ENCODE results near the gene EIF1AD.

Gene EIF1AD

DNA sequence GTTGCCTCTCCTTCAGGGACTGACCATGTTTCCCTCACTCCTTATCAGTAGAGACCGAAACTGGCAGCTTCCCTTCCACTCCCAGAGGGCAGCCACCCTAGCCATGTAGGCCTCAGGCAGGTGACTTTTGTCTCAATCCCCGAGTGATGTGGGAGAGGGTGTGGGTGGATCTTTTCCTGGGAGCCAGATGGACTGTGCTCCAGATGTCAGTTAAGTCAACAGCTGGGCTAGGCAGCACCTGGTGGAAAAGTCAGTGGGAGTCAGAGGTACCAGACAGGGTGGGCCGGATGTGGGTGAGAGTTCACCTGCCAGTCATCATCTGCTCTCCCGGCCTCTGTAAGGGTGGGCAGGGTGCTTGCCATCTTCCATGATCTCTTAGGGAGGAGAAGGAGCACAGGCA lies 2.2 kb upstream of the EIF1AD start:
- DNase-seq (ENCODE audit: low spot score), result no peak

DNA sequence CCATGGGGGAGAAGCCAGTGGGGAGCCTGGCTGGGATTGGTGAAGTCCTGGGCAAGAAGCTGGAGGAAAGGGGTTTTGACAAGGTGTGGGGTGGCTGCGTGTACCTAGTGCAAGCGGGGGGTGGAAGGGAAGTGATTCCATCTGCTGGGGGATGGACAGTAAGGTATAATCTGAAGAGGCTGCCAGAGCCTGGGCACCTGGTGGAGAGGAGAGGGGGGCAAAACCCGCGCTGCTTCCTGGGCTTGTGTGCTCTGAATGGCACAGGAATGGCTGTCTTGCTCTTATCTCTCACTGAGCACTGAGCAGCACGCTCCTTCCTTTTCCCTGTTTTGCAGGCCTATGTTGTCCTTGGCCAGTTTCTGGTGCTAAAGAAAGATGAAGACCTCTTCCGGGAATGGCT lies 1.3 kb upstream of the EIF1AD start:
- no peak for DNase-seq (ENCODE audit: low spot score)

DNA sequence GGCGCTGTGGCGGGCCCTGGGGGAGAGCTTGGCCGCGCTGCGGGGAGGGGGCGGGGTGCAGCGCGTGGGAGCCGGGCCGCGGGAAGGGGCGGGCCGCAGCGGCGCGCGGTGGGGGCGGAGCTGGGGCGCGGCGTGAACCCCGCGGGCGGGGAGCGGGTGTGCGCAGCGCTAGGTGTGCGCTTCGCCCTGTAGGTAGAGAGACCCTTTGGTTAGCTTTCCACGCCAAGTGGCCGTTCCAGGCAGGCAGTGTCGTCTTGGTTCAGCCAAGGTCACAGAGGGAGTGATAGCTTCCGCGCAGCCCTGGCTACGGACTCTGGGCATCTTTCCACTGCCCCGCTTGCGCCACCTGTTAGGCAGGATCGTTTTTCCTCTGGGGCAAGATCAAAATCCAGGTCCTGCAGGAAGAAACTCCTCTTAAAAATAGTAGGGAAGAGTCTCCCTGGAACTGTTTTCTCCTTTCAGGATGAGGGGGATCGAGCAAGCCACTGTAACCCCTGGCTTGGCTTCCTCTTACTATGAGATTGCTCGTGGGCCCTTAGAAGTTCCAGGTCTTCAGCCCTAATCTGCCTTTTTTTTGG lies 780 bp upstream of the EIF1AD start:
- no peak for DNase-seq (ENCODE audit: low spot score)

DNA sequence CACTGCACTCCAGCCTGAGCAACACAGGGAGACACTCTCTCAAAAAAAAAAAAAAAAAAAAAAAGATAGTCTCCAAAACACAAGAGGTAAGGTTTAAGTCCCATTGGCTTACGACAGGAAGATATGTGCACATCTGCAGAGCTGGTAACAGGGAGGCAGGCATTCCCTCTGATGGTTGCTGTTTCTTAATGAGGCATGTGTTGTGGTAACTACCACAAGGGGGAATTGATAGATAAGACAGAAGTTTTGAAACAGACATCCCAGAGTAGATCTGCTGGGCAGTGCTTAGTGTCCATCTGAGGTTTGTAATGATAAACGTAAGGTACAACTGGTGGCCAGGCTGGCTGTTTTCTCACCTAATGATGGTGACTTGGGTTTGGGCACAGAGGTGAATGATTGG lies 4.7 kb downstream of the EIF1AD start:
- no peak for DNase-seq (ENCODE audit: low spot score)

DNA sequence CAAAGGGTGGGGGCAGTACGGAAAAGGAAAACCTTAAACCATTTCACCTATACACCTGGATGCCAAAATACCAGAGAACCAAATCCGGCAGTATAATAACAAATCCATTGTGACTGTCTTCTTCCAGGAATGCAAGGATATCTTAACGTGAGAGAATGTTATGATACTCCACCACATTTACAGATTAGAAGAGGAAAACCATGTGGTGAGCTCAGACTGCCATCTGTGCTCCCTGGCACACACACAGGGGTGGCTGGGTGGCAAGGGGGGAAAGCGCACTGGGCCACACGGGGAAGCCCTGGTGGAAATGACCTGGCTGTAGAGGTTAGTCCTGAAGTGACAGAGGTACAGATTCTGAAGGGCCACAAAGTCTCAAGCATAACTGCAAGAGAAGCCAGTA lies 9.9 kb downstream of the EIF1AD start:
- no peak for DNase-seq (ENCODE audit: low spot score)

DNA sequence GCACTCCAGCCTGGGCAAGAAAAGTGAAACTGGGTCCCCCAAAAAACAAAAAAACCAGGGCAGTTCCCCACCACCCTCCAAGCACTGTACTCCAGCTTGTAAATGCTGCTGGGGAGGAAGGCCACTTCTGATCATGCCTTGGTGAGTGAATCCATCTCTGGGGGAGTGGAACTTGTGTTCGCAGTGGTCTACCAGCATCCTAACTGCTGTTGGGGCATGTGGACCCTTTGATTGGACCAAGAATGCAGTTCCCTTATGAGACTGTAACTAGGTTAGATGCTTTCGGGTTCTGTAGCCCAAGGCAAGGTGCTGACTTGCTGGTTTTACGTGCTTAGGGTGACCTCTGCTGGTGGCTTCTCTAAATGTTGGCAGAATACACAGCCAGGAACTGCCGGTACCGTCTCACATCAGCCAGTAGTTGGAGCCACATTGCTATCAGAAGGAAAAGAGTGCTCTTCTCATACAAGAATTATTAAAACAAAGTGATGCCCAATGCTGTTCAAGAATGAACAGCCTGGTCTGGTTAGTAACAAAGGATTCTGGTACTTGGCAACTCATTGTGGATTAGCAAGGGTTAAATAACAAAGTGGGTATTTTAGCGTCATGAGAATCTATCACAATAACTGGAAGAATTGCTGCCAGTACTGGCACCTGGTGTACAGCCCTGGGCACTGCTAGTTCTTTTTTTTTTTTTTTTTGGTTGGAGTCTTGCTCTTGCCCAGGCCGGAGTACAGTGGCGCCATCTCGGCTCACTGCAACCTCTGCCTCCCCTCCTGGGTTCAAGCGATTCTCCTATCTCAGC lies 13.0 kb downstream of the EIF1AD start:
- DNase-seq (ENCODE audit: low spot score), result peak; percentile 94

DNA sequence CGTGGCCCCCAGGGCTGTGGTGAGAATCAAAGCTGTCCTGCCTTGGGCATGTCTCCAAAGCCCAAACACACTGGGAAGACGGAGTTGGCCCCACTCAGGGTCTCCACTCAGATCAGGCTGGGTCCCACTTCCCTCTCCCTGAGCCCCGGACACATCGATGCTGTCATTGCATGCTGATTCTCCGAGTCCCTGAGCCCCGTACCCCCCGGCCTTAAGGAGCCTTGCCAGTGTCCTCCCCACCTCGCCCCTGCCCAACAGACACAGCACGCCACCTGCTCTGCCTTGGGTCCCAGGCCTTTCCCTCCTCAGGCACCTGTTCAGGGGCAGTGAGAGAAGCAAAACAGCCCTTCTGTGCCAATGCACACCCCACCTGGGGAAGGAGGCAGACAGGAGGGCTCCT lies 14.6 kb downstream of the EIF1AD start:
- no peak for DNase-seq (ENCODE audit: low spot score)

DNA sequence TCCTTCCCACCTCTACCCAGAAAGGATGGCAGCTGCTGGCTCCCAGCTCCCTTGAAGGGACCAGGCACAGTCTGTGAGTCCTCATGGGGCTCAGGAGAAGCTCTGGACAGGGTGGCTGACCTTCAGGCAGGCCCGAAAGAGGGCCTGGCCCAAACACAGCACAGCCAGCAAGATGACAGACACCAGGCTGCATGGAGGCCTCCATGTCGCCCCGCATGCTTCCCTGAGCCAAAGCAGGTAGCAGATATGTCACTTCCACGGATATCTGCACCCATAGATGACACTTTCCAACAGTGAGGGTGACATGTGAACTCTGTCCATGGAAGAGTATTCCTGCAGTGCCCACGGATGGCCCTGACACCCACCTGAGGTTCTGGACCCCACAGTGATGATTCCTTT lies 18.4 kb downstream of the EIF1AD start:
- no peak for DNase-seq (ENCODE audit: low spot score)

DNA sequence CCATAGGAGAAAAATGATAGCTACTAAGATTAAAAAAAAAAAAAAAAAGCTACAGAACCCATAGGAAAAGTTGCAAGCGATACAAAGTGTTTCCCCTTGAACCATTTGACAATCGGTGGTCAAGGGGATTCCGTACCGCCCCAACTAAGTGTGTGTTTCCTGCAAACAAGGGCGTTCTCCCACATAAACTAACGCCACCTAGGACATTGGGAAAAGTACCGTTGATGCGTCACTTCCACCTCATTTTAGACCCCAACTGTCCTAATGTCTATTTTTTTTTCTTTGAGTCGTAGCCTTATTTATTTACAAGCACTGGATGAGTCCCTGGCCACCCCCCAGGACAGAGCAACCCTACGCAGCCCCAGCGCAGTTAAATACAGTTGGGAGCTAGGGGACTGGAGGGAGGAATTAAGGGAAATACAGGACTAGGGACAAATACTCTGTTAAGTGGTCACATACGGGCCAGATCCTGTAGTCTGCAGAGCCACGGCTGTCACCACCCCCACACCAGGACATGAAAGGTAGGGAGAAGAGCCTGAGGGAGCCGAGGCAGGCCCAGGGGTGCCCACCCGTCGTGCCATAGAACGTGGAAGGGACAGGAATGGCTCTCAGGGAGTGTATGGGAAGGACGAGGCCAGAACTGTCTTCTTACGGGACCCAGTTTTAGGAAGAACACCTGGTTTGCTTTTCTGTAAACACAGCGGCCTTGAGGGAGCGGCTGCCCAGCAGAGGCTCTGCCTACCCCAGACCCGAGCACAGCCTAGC lies 19.0 kb downstream of the EIF1AD start:
- no peak for DNase-seq (ENCODE audit: low spot score)

DNA sequence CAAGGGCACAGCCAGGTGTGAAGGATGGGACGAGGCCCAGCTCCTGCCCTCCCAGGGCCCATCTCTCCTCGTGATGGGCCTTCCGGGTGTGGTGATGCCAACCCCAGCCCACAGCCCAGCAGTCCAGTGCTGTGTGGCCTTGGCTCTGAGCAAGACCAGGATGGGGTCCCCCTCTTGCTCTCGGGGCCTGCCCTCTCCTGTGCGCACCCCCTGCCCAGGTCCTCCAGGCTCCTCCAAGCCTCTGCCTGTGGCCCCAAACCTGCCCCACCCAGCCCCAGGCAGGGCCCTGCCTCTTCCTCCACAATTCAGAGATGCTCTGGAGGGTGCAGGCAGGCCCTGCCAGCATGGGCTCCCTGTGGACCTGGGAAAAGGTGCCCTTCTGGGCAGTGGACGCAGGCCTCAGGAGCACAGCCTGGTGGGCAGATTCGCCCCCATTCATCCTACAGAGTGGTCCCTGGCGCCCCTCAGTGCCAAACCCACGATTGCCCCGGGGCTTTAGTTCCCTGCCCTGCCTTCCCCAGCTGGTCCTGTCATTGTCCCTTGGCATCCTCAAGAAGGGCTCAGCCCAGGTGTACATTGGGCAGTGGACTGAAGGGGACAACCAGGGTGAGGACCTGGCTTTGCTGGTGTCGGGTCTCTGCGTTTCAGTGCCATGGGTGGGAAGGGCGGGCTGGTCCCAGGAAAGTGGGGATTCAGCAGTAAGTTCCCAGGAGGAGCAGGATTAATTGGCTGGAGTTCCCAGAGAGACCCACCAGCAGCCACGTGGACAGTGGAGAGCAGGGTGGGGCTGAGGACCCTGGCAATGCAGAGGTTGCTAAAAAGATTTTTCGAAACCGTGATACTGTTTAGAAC lies 19.8 kb downstream of the EIF1AD start:
- DNase-seq (ENCODE audit: low spot score), result no peak

DNA sequence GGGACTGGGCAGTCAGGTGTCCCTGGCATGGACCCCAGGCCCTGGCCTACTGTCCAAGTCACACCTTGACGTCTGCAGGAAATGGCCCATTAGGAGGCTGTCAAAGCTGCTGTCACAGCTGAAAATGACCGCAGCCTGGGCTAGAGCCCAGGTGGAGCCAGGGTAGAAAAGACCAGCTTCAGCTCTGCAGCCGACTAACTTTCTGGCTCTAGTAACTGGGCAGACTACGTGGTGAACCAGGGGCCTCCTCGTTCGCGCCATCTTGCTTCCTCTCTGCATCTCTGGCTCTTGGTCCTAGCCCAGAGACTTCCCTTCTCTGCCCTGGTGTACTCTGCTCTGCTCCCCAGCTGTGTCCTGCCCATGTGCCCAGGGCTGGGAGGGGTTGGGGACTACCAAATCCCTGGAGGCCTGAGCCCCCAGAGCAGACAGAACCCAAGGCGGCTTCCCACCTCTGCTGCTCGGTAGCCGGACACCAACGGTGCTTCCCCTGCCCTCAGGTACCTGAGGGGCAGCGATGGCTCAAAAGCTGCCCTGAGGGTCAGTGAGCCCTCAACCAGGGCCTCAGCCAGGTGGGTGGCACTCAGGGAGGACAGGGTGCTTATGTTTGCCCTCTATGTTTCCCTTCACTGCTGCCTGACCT lies 20.7 kb downstream of the EIF1AD start:
- DNase-seq (ENCODE audit: low spot score), result no peak

DNA sequence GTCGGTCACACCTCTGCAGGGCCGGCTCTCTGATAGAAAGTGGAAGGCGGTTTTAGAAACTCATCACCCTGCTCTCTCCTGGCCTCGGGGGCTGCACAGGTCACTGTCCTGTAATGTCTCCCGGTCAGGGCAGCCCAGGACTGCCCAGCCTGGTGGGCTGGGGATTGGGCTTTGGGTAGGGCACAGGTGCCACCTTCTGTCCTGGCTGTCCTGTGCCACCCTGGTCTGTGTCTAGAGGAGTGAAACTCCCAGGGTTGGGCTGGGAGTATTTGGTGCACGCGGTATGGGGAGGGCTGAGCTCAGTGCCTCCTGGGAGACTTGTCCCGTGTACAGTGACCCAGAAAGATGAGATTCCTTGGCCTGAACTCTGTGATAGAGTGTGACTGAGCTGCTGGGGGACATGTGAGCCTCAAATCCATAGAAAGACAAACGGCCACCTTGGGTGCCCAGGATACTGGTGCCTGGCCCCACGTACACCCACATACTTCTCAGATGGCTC lies 22.6 kb downstream of the EIF1AD start:
- no peak for DNase-seq (ENCODE audit: low spot score)

DNA sequence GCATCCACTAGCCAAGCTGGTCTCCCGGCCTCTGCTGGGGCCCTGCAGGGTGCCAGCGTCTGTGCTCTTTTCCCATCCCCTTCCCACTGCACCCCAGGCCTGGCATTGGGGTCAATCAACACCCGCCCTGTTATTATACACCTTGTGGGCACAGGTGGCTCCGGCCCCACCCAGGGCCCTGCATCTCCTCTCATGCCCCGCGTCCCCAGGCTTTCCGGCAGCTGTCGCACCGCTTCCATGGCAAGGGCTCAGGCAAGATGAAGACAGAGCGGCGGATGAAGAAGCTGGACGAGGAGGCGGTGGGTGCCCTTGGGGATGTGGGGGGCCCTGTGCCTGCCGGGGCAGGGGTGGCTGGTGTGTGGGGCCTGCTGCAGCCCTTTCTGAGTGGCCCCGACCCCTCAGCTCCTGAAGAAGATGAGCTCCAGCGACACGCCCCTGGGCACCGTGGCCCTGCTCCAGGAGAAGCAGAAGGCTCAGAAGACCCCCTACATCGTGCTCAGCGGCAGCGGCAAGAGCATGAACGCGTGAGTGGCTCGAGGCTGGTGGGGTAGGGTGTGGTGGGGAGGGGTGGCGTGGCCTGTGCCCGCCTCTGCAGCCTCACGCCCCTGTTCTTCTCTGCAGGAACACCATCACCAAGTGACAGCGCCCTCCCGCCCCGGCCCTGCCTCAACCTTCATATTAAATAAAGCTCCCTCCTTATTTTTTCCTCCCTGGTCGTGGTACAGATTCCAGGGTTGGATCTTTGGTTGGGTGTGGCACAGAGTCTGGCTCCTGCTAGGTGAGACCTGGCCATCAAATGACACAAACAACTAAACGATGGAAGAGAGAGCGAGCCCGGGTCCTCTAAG lies 23.3 kb downstream of the EIF1AD start:
- no peak for DNase-seq (ENCODE audit: low spot score)

DNA sequence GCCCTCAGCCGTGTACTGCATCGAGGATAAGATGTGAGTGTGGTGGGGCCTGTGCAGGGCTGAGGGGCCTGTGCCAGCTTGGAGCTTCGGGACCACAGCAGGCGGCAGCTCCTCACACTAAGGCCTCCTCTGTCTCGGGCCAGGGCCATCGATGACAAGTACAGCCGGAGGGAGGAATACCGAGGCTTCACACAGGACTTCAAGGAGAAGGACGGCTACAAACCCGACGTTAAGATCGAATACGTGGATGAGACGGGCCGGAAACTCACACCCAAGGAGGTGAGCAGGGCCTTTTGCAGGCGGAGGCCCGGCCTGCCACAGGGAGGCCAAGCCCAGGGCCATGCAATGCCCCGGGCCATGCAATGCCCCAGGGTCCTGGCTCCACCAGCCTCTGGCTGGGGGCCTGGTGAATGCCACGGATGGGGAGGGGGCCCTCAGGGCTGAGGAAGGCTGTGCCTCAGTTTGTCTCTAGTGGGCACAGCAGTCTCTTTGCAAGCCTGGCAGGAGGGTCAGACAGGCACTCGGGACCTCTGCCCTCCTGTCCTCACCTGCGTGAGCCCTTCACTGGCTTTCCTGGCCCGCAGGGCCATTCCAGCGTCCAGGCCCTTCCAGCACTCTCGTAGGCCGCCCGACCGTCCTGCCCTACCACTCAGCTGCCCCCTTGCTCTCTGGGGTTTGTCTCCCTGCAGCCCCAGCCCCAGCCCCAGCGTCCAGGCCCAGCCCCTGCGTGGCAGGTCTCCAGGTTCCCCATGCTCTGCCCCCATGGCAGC lies 24.2 kb downstream of the EIF1AD start:
- no peak for DNase-seq (ENCODE audit: low spot score)

DNA sequence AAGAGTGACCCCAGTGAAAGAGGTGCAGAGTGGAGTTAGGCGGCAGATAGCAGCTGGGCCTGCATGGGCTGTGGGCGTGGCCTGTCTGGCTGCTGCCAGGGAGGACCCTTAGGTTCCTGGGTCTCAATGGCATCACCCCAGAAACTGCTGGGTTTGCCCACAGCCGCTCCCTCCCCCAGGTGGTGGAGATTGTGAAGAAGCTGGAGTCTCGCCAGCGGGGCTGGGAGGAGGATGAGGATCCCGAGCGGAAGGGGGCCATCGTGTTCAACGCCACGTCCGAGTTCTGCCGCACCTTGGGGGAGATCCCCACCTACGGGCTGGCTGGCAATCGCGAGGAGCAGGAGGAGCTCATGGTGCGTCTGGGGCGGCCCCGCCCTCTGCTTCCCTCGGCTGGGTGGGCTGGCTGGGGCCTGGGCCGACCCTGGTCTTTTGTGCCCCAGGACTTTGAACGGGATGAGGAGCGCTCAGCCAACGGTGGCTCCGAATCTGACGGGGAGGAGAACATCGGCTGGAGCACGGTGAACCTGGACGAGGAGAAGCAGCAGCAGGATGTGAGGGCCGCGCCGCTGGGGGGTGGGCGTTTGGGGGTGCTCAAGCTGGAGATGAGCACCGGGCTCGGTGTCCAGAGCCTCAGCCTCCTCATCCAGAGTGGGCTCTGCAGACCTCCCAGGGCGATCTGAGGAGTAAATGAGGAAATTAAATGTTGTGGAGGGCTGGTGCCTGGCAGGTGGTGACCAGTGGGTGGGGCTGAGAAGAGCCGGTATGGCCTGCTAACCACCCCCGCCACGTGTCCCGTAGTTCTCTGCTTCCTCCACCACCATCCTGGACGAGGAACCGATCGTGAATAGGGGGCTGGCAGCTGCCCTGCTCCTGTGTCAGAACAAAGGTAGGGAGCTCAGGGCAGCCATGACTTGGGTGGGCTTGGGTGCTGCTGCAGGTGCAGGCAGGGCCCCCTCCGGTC lies 25.5 kb downstream of the EIF1AD start:
- no peak for DNase-seq (ENCODE audit: low spot score)

DNA sequence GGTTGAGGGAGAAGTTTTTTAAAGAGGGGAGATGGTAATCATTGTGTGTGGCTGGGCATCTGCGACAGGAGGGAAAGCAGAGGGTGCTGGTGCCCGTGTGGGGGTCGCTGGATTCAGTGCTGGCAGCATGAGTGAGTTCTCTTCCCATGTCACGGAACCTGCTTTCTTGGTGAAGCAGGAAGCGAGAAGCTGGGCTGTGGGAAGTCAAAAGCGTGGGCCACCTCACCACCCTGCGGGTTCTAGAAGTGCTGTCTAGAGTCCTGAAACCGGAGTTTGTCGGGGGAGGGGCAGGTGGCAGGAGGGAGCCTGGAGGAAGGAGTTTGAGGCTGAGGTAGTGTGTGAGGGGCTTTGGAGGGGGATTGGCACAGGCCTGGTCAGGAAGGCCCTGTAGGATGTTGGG lies 26.2 kb downstream of the EIF1AD start:
- DNase-seq (ENCODE audit: low spot score), result no peak

DNA sequence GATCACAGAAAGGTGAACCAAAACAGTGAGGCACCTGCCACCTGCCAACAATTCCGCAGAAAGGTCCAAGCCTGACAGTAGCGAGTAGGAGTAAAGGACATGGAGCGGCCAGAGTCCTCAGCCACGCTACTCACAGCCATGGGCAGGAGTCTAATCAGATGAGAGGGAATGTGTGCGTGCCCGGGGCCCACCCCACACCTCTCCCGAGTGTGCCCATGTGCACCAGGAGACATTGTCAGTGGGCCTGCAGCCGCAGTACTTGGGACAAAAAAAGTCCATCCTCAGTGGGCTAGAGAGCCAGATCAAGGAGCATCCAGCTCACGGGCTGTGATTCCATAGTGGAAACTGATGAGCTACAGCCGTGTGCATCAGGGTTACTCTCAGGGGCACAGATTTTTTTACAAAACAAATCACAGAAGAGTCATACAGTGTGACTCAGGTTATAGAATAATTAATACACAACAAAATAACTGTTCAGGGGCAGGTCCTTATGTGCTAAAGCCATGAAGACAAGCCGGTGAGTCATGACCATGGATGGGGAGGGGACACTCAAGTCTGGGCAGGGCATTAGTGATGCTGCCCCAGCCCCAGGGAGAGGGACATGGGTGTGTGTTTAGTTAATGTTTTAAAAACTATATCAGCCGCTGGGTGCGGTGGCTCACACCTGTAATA lies 28.4 kb downstream of the EIF1AD start:
- no peak for DNase-seq (ENCODE audit: low spot score)

DNA sequence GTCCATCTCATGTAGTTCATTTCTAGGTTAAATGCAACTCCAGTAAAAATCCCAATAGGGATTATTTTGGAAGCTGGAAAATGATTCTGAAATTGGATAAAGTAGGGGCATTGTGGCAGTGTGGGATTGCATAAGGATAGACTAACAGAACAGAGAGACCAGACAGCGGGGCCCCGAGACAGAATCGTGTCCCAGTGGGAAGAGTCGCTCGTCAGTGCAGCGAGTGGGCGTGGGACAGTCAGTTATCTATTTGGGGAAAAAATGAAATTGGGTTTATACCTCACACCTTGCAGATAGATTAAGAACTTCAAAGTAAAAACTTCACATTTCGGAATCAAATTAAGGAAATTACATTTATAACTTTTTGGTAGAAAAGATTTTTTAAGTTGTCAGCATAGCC lies 29.8 kb downstream of the EIF1AD start:
- DNase-seq (ENCODE audit: low spot score), result no peak

All from globus pallidus (tissue), 1 donor.